Measurements from ENCODE around the gene DMAC2.

- no peak for TF ChIP-seq EZH2 (IDR thresholded peaks at IDR 0.05; ENCODE audit: low read depth, unreplicated experiment)
- TF ChIP-seq CTCF (conservative IDR thresholded peaks at IDR 0.05; ENCODE audit: low read depth in 2 of 2): peak; percentile 48 to 60
- no peak for TF ChIP-seq POLR2AphosphoS5 (IDR thresholded peaks at IDR 0.05; ENCODE audit: low read depth)
These were observed 8.0 kb downstream of the DMAC2 start for GRCh38 chr19:41431426-41432386.
